H9 (cell line): ENCODE results near the gene KIF7. TPM values are rescaled to one million over a fixed set of nuclear protein-coding genes. Genes with fewer than 3 reads are reported as not detected.

ENCODE experiments used
- DNase-seq: peaks from one replicate; pipeline ENCODE4 v3.0.0-alpha.2; 2017
- H2AFZ ChIP-seq: one replicate; pipeline ENCODE4 v1.6.1; 2013; ENCODE audit warnings: mild to moderate bottlenecking, low read length, control low read depth, moderate library complexity
- H2AK5ac ChIP-seq: 2 replicates; pipeline ENCODE4 v1.6.1; 2013; ENCODE audit warnings: low read length, control low read depth, mixed read lengths; ENCODE audit not compliant: insufficient read length
- H2BK120ac ChIP-seq: one replicate; pipeline ENCODE4 v1.6.1; 2013; ENCODE audit warnings: low read depth, mild to moderate bottlenecking, low read length, control low read depth, inconsistent platforms; ENCODE audit not compliant: poor library complexity, severe bottlenecking
- H2BK12ac ChIP-seq: 2 replicates; pipeline ENCODE4 v1.6.1; 2013; ENCODE audit warnings: low read length, control low read depth, mixed read lengths, low read depth; ENCODE audit not compliant: insufficient read length
- H2BK15ac ChIP-seq: 2 replicates; pipeline ENCODE4 v1.6.1; 2013; ENCODE audit warnings: low read depth, low read length, control low read depth
- H2BK20ac ChIP-seq: one replicate; pipeline ENCODE4 v1.6.1; 2013; ENCODE audit warnings: low read depth, mild to moderate bottlenecking, low read length, control low read depth, inconsistent platforms; ENCODE audit not compliant: poor library complexity, severe bottlenecking
- H2BK5ac ChIP-seq: 2 replicates; pipeline ENCODE4 v1.6.1; 2013; ENCODE audit warnings: low read length, control low read depth, mixed read lengths; ENCODE audit not compliant: insufficient read length
- H3K14ac ChIP-seq: 2 replicates; pipeline ENCODE4 v1.6.1; 2013; ENCODE audit warnings: low read length, control low read depth; ENCODE audit not compliant: insufficient read depth
- H3K18ac ChIP-seq: 2 replicates; pipeline ENCODE4 v1.6.1; 2013; ENCODE audit warnings: low read depth, mild to moderate bottlenecking, mixed read lengths, low read length, control low read depth; ENCODE audit not compliant: insufficient read length
- H3K23ac ChIP-seq: 2 replicates; pipeline ENCODE4 v1.6.1; 2013; ENCODE audit warnings: low read length, control low read depth, mixed read lengths, low read depth; ENCODE audit not compliant: insufficient read length
- H3K23me2 ChIP-seq: 2 replicates; pipeline ENCODE4 v1.6.1; 2013; ENCODE audit warnings: low read depth, mild to moderate bottlenecking, mixed read lengths, low read length, control low read depth; ENCODE audit not compliant: insufficient read length, poor library complexity, severe bottlenecking
- H3K27ac ChIP-seq: 2 replicates; pipeline ENCODE4 v1.5.1; 2013; ENCODE audit warnings: low read length, control low read depth, mixed read lengths, low read depth; ENCODE audit not compliant: insufficient read length
- H3K27me3 ChIP-seq: 2 replicates; pipeline ENCODE4 v1.6.1; 2013; ENCODE audit warnings: low read length, control low read depth, inconsistent platforms; ENCODE audit not compliant: insufficient read depth
- H3K4ac ChIP-seq: 2 replicates; pipeline ENCODE4 v1.6.1; 2013; ENCODE audit warnings: low read depth, mild to moderate bottlenecking, control low read depth, inconsistent platforms, low read length, moderate library complexity
- H3K4me1 ChIP-seq: 2 replicates; pipeline ENCODE4 v1.6.1; 2013; ENCODE audit warnings: low read length, control low read depth, inconsistent platforms; ENCODE audit not compliant: insufficient read depth
- H3K4me2 ChIP-seq: 2 replicates; pipeline ENCODE4 v1.6.1; 2013; ENCODE audit warnings: low read length, control low read depth, mixed read lengths; ENCODE audit not compliant: insufficient read length, insufficient read depth
- H3K56ac ChIP-seq: 2 replicates; pipeline ENCODE4 v1.6.1; 2013; ENCODE audit warnings: low read depth, mild to moderate bottlenecking, mixed read lengths, low read length, control low read depth; ENCODE audit not compliant: insufficient read length
- H3K79me1 ChIP-seq: 2 replicates; pipeline ENCODE4 v1.6.1; 2013; ENCODE audit warnings: low read depth, mild to moderate bottlenecking, moderate library complexity, low read length, control low read depth, inconsistent platforms; ENCODE audit not compliant: insufficient read depth, poor library complexity, severe bottlenecking
- H3K79me2 ChIP-seq: 2 replicates; pipeline ENCODE4 v1.6.1; 2013; ENCODE audit warnings: low read length, control low read depth, inconsistent platforms; ENCODE audit not compliant: insufficient read depth
- H3K9ac ChIP-seq: 2 replicates; pipeline ENCODE4 v1.6.1; 2013; ENCODE audit warnings: low read length, control low read depth, mixed read lengths; ENCODE audit not compliant: insufficient read length; ENCODE audit errors: extremely low read depth
- H3K9me3 ChIP-seq: one replicate; pipeline ENCODE4 v1.6.1; 2013; ENCODE audit warnings: low read depth, low read length, inconsistent platforms; ENCODE audit not compliant: control insufficient read depth
- H3T11ph ChIP-seq: one replicate; pipeline ENCODE4 v1.6.1; 2013; ENCODE audit warnings: mild to moderate bottlenecking, low read length, control low read depth, inconsistent platforms
- H4K20me1 ChIP-seq: one replicate; pipeline ENCODE4 v1.6.1; 2013; ENCODE audit not compliant: control insufficient read depth, insufficient read length, insufficient read depth
- H4K5ac ChIP-seq: 2 replicates; pipeline ENCODE4 v1.6.1; 2013; ENCODE audit warnings: low read depth, mild to moderate bottlenecking, mixed read lengths, low read length, control low read depth; ENCODE audit not compliant: insufficient read length
- H4K8ac ChIP-seq: replicated peaks from 2 replicates; pipeline ENCODE4 v1.6.1; 2013; ENCODE audit warnings: low read length, control low read depth, mixed read lengths, low read depth; ENCODE audit not compliant: insufficient read length
- H4K91ac ChIP-seq: 2 replicates; pipeline ENCODE4 v1.6.1; 2013; ENCODE audit warnings: low read depth, mild to moderate bottlenecking, moderate library complexity, mixed read lengths, low read length, control low read depth; ENCODE audit not compliant: insufficient read length
- H3K27ac Mint-ChIP-seq, 3 experiments: 2 replicates in 2 of 3; 3 replicates in 1 of 3; pipeline ENCODE4 v1.8.0; 2020 to 2021; ENCODE audit warnings: mixed read lengths in 3 of 3, mild to moderate bottlenecking in 1 of 3, moderate library complexity in 1 of 3
- H3K27me3 Mint-ChIP-seq: 2 replicates; pipeline ENCODE4 v1.8.0; 2021; ENCODE audit warnings: low read depth, mild to moderate bottlenecking, moderate library complexity, mixed read lengths
- H3K36me3 Mint-ChIP-seq, 3 experiments: 2 replicates in 2 of 3; 3 replicates in 1 of 3; pipeline ENCODE4 v1.8.0; 2020 to 2021; ENCODE audit warnings: low read depth in 3 of 3, mixed read lengths in 3 of 3; ENCODE audit not compliant: insufficient read depth in 1 of 3
- H3K4me1 Mint-ChIP-seq, 2 experiments: 2 replicates each; pipeline ENCODE4 v1.8.0; 2020; ENCODE audit warnings: mixed read lengths in 2 of 2
- H3K4me3 Mint-ChIP-seq, 2 experiments: 2 replicates in 1 of 2; 3 replicates in 1 of 2; pipeline ENCODE4 v1.8.0; 2020 to 2021; ENCODE audit warnings: mild to moderate bottlenecking in 2 of 2, mixed read lengths in 2 of 2, moderate library complexity in 1 of 2
- H3K9me3 Mint-ChIP-seq, 2 experiments: 2 replicates in 1 of 2; 3 replicates in 1 of 2; pipeline ENCODE4 v1.8.0; 2020; ENCODE audit warnings: mild to moderate bottlenecking in 2 of 2, mixed read lengths in 2 of 2, moderate library complexity in 1 of 2
- CTCF ChIP-seq: fragments of 200-600 bp; sonication (generic); conservative IDR thresholded peaks from 3 replicates; pipeline ENCODE4 v1.8.0; 2021; ENCODE audit warnings: antibody characterized with exemption, mild to moderate bottlenecking
- WGBS: extraction: QIAGEN DNeasy Blood & Tissue Kit; methylation state at CpG from one replicate; pipeline ENCODE4 v1.1.7; 2013; ENCODE audit warnings: missing lambda C conversion rate, low lambda C conversion rate, mixed read lengths; ENCODE audit not compliant: insufficient read length; ENCODE audit errors: extremely low coverage; 5-methylcytosine and 5-hydroxymethylcytosine counted together
- total RNA-seq: library from RNA; stranded (reverse); gene quantifications from 2 replicates; pipeline ENCODE4 v1.2.1, GENCODE V29; 2021

KIF7 gene
- total RNA-seq, 1 experiment from 2014 or later, result 22.0 TPM

DNA sequence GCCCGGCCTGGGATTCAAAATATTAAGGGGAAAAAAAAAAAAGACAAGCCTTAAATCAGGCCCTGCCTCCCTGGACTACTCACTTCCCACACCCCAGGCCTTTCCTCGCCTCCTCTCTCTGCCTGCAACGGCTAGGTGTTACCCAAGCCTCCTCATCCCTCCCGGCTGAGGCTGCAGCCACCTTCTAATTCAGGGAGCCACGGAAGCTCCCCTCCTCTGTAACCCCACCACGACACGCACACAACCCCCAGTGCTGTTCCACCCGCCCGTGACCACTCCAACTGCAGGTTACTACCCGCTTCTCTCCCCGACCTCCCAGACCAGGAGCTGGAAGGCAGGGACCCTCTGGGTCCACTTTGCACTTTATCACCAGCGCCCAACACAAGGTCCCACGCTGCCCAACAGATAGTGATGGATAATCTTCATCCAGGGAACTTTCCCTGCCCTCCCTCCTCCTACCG, 936 bp downstream of the KIF7 start:
- H3K27ac ChIP-seq, result no peak overlapping the region
- no peaks in the 10 kb centered on the region for H3K79me1 ChIP-seq
- H3K14ac ChIP-seq, result no peak overlapping the region
- no peak overlapping the region for H4K8ac ChIP-seq
- no peaks in the 10 kb centered on the region for H3K27me3 ChIP-seq
- H2BK12ac ChIP-seq, result no peak overlapping the region
- DNase-seq, result no peak
- no peaks in the 10 kb centered on the region for H4K20me1 ChIP-seq
- H3K23ac ChIP-seq, result no peak overlapping the region
- no peaks in the 10 kb centered on the region for H3K4me1 ChIP-seq
- no peak overlapping the region for H4K5ac ChIP-seq
- Mint-ChIP-seq H3K27ac (peak overlapping the region in 1 of 3 experiments; percentile 76; a peak in 1 of 7 replicates), H3K9me3 (no peaks in the 10 kb centered on the region), H3K27me3 (peaks cover 18% of the 10 kb centered on the region), H3K4me3 (peak overlapping the region; percentile 88 to 95), H3K36me3 (peaks cover 11 to 27% (median 19%) of the 10 kb centered on the region in 3 experiments), H3K4me1 (peaks cover 6 to 12% of the 10 kb centered on the region in 2 experiments)
- no peak overlapping the region for H4K91ac ChIP-seq
- no peaks in the 10 kb centered on the region for H3K9me3 ChIP-seq
- peak overlapping the region; percentile 66 for H3K9ac ChIP-seq
- H3K79me2 ChIP-seq, result no peaks in the 10 kb centered on the region; the same call in 1 of the 2 replicates
- H3K56ac ChIP-seq, result no peak overlapping the region
- no peak for TF ChIP-seq CTCF
- no peak overlapping the region for H3K4ac ChIP-seq
- H2AFZ ChIP-seq, result no peak overlapping the region
- no peak overlapping the region for H2AK5ac ChIP-seq
- no peak overlapping the region for H2BK15ac ChIP-seq
- no peak overlapping the region for H3T11ph ChIP-seq
- no peak overlapping the region for H2BK20ac ChIP-seq
- no peak overlapping the region for H3K18ac ChIP-seq
- no CpG with 5 or more reads among the region's 14 CpGs for WGBS
- peak overlapping the region; percentile 94 for H3K4me2 ChIP-seq
- H2BK5ac ChIP-seq, result no peak overlapping the region
- no peak overlapping the region for H2BK120ac ChIP-seq
- peaks cover 6% of the 10 kb centered on the region for H3K23me2 ChIP-seq
